Brain pericyte (primary cell): ENCODE measurements around the gene SLC6A9.

ENCODE experiments used
- DNase-seq: peaks from one replicate; pipeline ENCODE4 v3.0.0-alpha.2; 2012; ENCODE audit warnings: low read depth, low spot score

The SLC6A9 gene

GRCh38 chr1:44048532-44049215 lies 17.4 kb upstream of the SLC6A9 start:
- DNase-seq = no peak

DNA sequence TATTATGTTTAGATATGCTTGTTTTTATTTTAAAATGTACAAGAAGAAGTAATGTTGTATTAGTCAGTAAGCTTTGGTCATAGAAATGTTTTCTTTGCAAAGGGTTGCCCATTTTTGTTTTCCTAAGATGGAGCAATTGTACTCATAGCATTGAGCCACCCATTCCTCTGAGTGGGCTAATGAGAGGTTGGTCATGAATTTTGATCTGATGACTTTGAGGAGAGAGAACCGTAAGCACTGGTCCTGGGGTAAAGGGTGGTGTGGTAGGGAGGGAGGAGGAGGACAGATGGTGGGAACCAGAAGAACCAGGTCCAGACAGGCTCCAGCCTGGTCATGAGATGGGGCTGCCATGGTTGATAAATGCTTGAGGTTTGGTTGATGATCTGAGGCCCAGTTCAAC lies 15.9 kb upstream of the SLC6A9 start:
- no peak for DNase-seq

DNA sequence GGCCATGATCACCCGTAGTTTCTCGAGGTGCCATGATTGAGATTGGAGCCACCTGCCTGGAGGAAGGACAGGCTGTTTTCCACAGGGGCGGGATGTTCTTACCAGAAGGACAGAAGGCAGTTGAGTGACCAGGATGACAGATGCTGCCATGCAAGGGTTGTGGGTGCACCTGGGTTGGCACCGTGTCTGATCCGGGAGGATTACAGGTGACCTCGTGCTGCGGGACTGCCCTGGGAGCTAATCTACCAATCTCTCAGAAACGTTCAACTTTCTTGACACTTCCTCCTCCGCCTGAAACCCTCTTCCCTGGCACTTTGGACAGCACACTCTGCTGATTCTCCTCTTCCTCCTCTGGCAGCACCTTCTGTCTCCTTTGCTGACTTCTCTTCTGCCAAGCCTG lies 13.8 kb upstream of the SLC6A9 start:
- DNase-seq = no peak

DNA sequence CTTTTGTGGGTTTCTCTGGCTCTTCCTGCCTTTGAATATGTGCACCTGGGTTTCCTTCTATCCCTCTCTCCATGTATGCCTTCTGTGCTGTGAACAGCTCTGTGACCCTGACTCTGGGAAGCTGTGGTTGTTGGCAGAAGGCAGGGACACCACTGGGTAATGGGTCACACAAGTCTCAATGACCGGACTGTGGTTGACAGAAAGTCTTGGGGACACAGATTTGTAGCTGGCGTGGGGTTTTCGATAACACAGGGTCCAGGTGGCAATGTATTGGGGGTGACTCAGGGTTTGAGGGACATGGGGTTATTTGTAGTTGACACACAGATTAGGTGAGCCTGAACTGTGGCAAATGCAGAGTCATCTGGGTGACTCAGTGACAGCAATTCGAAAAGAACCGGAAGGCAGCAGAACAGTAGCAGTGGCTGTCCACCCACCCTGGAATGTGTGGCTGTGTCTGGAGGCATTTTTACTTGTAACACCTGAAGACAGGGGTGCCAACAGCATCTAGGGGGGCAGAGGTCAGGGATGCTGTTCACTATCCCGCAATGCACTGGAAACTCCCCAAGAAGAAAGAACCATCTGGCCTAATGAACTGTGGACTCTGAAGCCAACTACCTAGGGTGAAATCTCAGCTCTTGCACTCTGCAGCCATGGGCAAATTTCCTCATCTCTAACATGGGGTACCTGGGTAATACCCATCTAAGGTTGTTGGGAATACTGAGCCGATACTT lies 13.0 kb upstream of the SLC6A9 start:
- DNase-seq = no peak

GRCh38 chr1:44043176-44044070 lies 12.2 kb upstream of the SLC6A9 start:
- no peak for DNase-seq

DNA sequence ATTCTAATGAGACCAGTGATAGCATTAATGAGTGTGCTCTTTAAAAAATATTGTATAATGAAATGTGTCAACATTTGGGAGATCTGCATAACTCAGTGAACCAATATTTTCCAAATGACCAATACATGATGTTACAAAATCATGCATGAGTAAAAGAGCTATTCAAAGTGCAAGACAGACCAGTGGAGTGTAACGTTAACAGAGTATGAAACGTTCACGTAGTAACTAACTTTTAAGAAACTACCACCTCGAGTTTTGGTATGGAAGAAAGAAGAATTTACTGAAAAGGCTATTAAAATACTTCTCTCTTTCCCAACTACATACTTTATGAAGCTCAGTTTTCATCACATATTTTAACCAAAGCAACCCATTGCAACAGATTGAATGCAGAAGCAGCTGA lies 9.6 kb upstream of the SLC6A9 start:
- no peak for DNase-seq

DNA sequence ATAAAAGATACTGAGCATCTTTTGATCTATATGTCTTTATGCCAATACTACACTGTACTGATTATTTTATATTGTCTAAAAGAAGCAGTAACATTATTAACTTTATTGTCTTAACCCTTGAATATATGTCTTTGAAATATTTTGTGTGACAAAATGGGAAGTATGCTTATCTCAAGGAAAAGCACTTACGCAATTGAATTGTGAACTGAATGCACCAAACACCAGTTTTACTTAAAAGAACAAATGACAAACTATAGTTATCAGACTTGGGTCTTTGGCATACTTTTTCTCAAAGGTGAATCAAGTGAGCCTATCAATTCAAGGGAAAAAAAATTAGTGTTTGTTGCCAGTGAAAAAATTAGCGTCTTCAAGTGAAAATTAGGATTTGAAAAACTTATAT lies 9.2 kb upstream of the SLC6A9 start:
- no peak for DNase-seq

GRCh38 chr1:44038876-44039657 lies 7.8 kb upstream of the SLC6A9 start:
- DNase-seq = no peak

DNA sequence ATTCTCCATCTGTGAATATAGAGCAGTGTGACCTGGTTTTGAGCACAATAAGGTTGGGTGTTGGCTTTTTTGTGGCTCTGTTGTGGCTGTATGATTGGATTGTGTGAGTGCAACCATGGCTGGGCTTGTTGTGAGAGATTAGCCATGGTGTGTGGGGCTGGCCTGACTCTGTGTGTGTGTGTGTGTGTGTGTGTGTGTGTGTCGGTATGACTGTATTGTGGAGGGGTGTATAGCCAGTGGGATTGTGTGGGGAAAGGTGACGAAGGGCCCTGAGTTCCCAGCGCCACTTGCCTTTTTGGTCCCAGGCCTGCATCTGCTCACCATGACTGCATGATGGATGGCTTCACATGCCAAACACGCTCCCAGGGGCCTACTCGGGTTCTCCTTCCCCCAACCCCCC lies 5.9 kb upstream of the SLC6A9 start:
- no peak for DNase-seq

GRCh38 chr1:44036409-44037139 lies 5.3 kb upstream of the SLC6A9 start:
- DNase-seq = no peak

DNA sequence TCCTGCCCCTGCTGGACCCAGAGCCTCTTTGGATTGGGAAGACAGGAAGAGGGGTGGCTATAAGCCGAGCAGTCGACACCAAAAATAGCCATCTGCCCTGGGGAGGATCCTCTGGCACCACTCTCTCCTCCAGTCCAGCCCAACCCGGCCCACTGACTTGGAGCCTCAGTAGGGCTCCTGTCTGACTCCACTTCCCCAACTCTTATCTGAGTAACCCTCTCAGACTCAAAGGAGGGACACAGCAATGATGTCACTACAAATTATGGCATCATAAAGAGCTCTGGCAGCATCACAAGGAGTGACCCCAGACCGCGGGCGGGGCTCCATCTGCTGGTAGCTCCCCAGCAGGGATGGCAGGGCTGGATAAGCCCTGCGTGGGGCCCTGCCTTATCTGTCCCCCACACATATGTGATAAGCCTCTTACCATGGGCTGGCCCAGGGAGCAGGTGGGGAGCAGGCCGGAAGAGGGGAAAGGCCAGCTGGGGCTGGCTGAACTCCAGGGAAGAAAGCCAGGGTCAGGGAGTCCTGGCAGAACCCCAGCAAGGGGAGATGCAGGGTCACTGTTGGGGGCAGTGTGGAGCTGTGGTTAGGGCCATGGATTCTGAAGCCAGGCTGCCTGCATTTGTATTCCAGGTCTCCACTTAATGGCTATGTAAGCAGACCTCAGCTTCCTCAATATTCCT lies 4.6 kb upstream of the SLC6A9 start:
- DNase-seq = no peak

GRCh38 chr1:44034976-44035716 lies 3.9 kb upstream of the SLC6A9 start:
- DNase-seq = no peak

GRCh38 chr1:44034423-44034822 lies 3.2 kb upstream of the SLC6A9 start:
- DNase-seq = no peak

GRCh38 chr1:44033756-44034155 lies 2.5 kb upstream of the SLC6A9 start:
- DNase-seq = no peak

DNA sequence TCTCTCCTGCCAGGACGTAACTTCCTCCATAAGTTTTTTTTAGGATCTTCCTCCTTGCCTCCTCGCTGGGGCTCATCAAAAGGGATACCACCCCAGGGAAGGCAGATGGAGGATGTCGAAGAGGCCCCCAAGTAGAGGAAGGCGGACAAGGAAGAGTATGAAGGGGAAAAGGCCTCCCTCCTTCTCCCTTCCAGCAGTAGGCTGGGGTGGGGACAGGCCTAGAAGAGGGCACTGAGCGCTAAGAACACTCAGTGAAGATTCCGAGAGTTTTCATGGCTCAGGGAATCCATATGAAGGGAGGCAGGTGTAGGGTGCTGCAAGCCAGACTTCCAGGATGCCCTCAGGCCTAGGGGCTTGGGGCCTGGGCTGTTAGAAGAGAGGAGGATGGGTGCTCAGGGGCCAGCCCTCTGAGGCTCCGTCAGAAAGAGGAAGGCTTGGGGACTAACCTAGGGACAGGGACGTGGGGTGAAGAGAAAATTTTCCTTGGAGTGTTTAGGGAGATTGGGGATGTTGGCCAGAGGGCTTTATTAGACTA lies 1.8 kb upstream of the SLC6A9 start:
- DNase-seq = no peak

DNA sequence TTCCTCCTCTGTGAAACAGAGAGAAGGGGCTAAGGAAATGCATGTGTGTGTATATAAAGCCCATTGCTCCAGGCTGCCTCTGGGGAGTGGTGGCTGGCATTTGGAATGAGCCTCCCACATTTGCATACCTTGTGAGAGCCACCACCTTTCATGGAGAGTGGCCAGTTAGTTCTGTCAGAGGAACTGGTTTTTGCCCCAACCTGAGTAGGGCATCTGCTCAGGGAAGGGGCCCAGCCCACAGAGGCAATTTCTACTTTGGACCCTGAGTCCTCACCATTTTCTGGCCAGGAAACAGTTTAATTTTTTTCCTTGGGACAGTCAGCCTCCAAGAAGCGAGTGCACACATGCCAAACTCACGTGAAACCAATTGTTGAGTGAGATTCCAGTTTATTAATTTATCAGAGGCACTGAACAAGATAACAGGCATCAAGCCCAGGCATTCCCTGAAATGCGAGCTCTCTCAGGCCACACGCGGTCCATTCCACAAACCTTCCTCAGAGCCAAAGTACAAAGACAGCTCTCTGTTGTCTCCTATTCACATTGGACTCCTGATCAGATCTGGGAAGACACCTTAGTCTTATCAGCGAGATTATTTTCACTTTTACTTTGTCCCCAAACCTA lies 1.0 kb upstream of the SLC6A9 start:
- DNase-seq = no peak

DNA sequence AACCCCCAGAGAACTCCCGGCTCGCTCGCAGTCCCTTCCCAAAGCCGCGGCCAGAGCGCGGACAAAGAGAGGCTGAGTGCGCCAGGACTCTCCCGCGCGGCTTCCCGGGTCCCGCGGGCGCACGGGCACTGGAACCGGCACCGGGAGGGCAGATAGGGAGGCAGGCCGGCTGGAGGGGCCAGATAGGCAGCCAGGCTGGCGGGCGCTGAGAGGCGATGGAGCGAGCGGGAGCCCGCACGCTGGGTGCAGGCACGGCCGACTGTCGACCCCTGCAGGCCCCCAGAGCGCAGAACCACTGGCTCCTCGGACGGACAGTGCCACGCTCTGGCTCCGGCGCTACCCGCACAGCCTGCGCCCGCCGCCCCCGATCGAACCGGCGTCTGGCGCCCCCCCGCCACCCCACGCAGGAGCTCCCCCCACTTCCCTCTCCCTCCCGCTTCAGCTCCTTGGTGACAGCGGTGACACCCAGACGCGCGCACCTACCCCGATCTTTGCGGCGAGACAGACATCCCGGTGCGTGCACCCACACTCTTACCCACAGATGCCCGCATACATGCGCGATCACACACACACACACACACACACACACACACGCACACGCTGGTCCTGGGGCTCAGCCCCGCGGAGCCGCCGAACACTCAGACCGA lies 534 bp downstream of the SLC6A9 start:
- DNase-seq = no peak

GRCh38 chr1:44029911-44030604 lies 1.2 kb downstream of the SLC6A9 start:
- no peak for DNase-seq
